ENCODE measurements around the gene LRP1B.

DNA sequence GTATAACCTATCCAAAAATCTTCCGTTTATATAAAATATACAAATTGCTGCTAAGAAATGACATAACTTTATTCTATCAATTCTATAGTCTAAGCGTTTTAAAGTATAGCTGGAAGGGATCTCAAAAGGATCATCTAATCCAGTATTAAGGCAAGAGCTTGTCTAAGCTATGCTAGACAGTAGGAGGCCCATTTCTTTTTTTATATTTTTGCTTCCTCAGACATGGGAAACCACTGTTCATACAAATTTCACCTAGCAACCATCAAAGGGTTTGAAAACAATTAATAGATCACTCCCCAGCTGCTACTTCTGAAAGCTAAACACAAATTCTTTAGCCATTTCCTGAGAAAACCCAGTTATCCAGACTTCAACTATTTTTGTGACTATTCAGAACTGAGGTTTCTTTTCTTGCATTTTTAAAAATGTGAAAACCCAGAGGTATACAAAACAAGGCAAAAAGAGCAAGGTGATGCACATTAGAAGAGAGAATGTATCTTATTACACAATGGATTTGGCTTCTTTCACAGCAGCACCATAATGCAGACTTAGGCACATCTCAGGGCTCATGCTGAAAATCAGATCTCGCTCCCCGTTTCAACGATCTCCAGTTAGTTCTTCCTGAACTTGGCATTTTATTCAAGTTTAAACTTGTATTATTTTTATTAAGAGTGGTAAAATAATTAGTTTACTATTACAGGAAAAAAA, 274.4 kb downstream of the LRP1B start:
- TF ChIP-seq, protein P1, sequence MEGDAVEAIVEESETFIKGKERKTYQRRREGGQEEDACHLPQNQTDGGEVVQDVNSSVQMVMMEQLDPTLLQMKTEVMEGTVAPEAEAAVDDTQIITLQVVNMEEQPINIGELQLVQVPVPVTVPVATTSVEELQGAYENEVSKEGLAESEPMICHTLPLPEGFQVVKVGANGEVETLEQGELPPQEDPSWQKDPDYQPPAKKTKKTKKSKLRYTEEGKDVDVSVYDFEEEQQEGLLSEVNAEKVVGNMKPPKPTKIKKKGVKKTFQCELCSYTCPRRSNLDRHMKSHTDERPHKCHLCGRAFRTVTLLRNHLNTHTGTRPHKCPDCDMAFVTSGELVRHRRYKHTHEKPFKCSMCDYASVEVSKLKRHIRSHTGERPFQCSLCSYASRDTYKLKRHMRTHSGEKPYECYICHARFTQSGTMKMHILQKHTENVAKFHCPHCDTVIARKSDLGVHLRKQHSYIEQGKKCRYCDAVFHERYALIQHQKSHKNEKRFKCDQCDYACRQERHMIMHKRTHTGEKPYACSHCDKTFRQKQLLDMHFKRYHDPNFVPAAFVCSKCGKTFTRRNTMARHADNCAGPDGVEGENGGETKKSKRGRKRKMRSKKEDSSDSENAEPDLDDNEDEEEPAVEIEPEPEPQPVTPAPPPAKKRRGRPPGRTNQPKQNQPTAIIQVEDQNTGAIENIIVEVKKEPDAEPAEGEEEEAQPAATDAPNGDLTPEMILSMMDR (IDR thresholded peaks at IDR 0.05) = no peak
- TF ChIP-seq EP300 (IDR thresholded peaks at IDR 0.05) (no peak), ZSCAN20 (CRISPR knock-in tag; IDR thresholded peaks at IDR 0.05) (no peak), ESRRA (IDR thresholded peaks at IDR 0.05; ENCODE audit: borderline replicate concordance, low read length) (no peak), SMC3 (IDR thresholded peaks at IDR 0.05) (no peak), RCOR1 (IDR thresholded peaks at IDR 0.05; ENCODE audit: low read depth, low read length) (no peak), POLR2A (IDR thresholded peaks at IDR 0.05; ENCODE audit: low read length) (no peak)
- TF ChIP-seq, protein P2, sequence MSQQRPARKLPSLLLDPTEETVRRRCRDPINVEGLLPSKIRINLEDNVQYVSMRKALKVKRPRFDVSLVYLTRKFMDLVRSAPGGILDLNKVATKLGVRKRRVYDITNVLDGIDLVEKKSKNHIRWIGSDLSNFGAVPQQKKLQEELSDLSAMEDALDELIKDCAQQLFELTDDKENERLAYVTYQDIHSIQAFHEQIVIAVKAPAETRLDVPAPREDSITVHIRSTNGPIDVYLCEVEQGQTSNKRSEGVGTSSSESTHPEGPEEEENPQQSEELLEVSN (IDR thresholded peaks at IDR 0.05; ENCODE audit: borderline replicate concordance, low read depth) = no peak

All from A549 (cell line).